GM18499 (cell line): ENCODE results near the gene FAM131B.
A peak's percentile ranks its signal among the peaks of the same experiment; 100 is the strongest.

Experiments used
- ATAC-seq: cut with Tn5 transposase; IDR thresholded peaks from one replicate; pipeline ENCODE4 v1.9.1; 2021; ENCODE audit warnings: moderate number of reproducible peaks; ENCODE audit not compliant: insufficient read depth, unreplicated experiment

FAM131B gene

GRCh38 chr7:143384148-143384547, 21.6 kb upstream of the FAM131B start:
- ATAC-seq, result no peak

- no peak for ATAC-seq
Observed at GRCh38 chr7:143383642-143383957, 21.1 kb upstream of the FAM131B start.

GRCh38 chr7:143382791-143383641, 20.5 kb upstream of the FAM131B start:
- no peak for ATAC-seq

GRCh38 chr7:143382126-143382790, 19.7 kb upstream of the FAM131B start:
- ATAC-seq, result no peak

- peak; percentile 11 for ATAC-seq
Observed at GRCh38 chr7:143381427-143382125, 19.1 kb upstream of the FAM131B start.

- peak; percentile 39 for ATAC-seq
Observed at GRCh38 chr7:143380646-143381426, 18.3 kb upstream of the FAM131B start, which contains the start of gene ZYX. TSS of gene ZYX (plus strand) at chr7:143381345. CDS start at chr7:143381572, 227 bp downstream.

GRCh38 chr7:143380260-143380645, 17.7 kb upstream of the FAM131B start:
- peak; percentile 36 for ATAC-seq

- no peak for ATAC-seq
Observed at GRCh38 chr7:143379611-143380259, 17.2 kb upstream of the FAM131B start.

- ATAC-seq, result no peak
Observed at GRCh38 chr7:143376396-143376795, 13.9 kb upstream of the FAM131B start.

GRCh38 chr7:143375298-143376034, 13.0 kb upstream of the FAM131B start:
- ATAC-seq, result no peak

GRCh38 chr7:143374561-143374960, 12.0 kb upstream of the FAM131B start:
- no peak for ATAC-seq

GRCh38 chr7:143373255-143373794, 10.8 kb upstream of the FAM131B start:
- no peak for ATAC-seq

- no peak for ATAC-seq
Observed at GRCh38 chr7:143372070-143372469, 9.6 kb upstream of the FAM131B start.

GRCh38 chr7:143369678-143370651, 7.5 kb upstream of the FAM131B start:
- ATAC-seq, result no peak

GRCh38 chr7:143368387-143368786, 5.9 kb upstream of the FAM131B start:
- ATAC-seq, result no peak

- no peak for ATAC-seq
Observed at GRCh38 chr7:143367972-143368371, 5.5 kb upstream of the FAM131B start.

- no peak for ATAC-seq
Observed at GRCh38 chr7:143363016-143363937, 764 bp upstream of the FAM131B start.
